Activated CD4-positive, alpha-beta T cell treated with anti-CD3 and anti-CD28 coated beads, Interleukin-2, Interleukin-6, amounts not matched to agents 100 ng/mL and 50 ng/mL, durations not matched to agents 16 hours and 8 hours (primary cell): Measurements from ENCODE around the gene PDPN.
"Not testable (repeated sequence)": the region's sequence is repeated elsewhere in the genome, so short reads cannot be mapped to it uniquely, and the experiment has no call there.

Experiments used
- DNase-seq: peaks from one replicate; pipeline ENCODE4 v3.0.0-alpha.2; 2020

PDPN gene

GRCh38 chr1:13583595-13583965, at the start of gene PDPN:
Gene PDPN, plus strand, starts transcription at chr1:13583832. Its CDS starts 202 bp downstream, at chr1:13584034.
- DNase-seq, result no peak

GRCh38 chr1:13535227-13535626, 48.4 kb upstream of the PDPN start:
- no peak for DNase-seq

DNA sequence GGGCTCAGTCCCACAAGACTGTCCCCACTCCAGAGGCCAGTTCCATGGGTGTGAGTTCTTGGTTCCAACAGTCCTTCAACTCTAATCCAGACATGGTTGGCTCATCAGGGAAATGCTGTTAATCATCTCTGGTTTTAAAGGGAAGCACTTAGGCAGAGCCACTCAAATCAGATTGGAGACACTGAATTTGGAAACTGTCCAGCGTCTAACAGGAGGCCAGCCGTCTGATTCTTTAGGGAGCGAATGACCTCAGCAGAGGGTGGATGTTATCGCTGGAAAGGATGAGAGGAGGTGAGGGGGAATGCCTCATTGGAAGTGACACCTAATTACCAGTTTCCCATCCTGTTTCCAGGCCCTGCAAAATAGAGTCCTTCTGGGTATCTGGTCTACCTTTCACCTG, 47.1 kb upstream of the PDPN start:
- DNase-seq, result no peak

GRCh38 chr1:13538832-13539231, 44.8 kb upstream of the PDPN start:
- no peak for DNase-seq

- no peak for DNase-seq
Measured at GRCh38 chr1:13539683-13540082, 43.9 kb upstream of the PDPN start.

GRCh38 chr1:13540866-13541265, 42.8 kb upstream of the PDPN start:
- DNase-seq, result no peak

DNA sequence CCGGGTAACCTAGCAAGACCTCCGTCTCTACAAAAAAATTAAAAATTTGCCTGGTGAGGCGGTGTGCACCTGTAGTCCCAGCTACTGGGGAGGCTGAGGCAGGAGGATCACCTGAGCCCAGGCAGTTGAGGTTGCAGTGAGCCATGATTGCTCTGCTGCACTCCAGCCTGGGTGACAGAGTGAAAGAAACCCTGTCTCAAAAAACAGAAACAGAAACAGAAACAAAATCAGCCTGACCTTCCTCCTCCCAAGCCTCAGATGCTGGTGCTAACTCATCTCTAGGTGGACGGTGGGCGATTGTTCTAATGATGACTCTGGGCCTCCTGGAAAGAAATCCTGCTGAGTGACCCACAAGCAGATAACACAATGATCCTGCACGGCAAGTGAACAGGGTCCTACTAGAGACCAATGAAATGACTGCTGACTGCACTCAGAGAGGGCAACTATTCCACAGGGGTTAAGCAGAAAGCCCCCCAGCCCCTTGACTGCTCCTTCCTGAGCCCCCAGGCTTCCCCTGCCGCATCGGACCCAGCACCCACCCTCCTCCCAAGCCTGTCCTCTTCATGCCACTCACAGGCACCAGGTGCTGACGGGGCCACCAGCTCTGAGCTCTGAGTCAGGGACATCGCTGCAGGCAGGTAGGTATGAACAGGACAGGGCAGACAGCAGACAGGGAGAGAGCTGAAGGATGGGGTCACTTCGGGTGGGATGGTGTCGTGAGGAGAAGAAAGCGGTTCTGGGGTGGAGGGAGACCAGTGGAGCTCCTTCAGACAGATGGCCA, 42.0 kb upstream of the PDPN start:
- no peak for DNase-seq

GRCh38 chr1:13543451-13544220, 40.0 kb upstream of the PDPN start:
- DNase-seq, result no peak

DNA sequence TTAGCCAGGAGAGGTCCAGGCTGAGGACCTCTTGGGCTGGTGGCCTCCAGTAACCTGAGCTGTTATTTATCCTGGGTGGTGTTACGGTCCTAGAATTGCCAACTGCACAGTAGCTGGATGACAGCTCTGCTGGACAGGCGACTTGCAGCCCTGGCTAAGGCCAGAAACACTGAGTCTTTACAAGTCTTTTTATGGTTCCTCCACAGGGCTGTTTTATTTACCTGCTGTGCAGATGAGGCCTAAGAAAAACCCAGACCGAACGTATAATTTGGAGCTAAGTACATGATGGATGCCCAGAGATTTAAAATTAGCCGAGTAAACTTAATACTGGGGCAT, 39.4 kb upstream of the PDPN start:
- DNase-seq, result no peak

DNA sequence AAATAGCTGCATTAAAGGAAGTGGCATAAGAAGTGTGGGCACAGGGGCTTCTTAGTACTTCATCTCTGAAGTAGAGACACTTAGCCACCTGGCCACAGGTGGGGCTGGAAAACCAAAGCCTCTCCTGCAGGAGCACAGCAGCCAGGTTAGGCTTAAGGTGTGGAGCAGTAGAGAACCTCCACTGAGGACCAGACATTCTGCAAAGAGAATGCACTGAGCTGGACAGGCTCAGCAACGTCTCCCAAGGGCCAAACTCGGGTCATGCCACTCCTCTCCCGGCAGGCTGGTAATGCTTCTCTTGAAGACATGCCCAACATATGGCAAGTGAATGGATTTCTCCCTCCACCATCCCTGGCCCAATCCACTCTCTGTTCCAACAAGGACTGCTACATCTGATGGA, 36.8 kb upstream of the PDPN start:
- DNase-seq, result no peak

GRCh38 chr1:13548281-13548680, 35.4 kb upstream of the PDPN start:
- no peak for DNase-seq

DNA sequence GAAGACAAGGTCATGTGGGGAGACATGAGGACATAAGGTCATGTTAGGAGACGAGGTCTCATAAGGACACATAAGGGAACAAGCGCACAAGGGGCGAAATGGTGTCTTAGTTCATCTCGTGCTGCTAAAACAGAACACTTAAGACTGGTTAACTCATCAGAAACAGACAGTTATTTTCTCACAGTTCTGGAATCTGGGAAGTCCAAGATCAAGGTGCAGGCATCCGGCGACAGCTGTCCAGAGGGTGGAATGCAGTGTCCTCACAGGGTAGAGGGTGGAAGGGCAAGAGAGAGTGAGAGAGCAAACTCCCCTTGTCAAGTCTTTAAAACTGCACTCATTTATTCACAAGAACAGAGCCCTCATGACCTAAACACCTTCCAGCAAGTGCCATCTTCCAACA, 34.6 kb upstream of the PDPN start:
- DNase-seq, result no peak

GRCh38 chr1:13549521-13549920, 34.1 kb upstream of the PDPN start:
- DNase-seq, result no peak

GRCh38 chr1:13550663-13551062, 33.0 kb upstream of the PDPN start:
- DNase-seq, result no peak

- no peak for DNase-seq
Measured at GRCh38 chr1:13554798-13555197, 28.8 kb upstream of the PDPN start.

GRCh38 chr1:13556224-13556764, 27.3 kb upstream of the PDPN start:
- no peak for DNase-seq

- DNase-seq, result no peak
Measured at GRCh38 chr1:13560541-13560940, 23.1 kb upstream of the PDPN start.

DNA sequence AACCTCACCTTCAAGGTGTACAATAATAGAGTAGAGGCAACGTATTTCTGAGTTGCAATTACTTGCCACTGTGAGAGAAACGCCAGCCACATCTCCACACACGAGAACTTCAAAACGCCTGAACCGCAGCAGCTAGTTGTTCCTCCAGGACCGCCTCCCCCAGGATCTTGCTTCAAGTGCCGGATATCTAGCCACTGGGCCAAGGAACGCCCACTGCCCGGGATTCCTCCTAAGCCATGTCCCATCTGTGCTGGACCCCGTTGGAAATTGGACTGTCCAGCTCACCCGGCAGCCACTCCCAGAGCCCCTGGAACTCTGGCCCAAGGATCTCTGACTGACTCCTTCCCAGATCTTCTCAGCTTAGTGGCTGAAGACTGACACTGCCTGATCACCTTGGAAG, 20.7 kb upstream of the PDPN start:
- DNase-seq, result not testable (repeated sequence)

DNA sequence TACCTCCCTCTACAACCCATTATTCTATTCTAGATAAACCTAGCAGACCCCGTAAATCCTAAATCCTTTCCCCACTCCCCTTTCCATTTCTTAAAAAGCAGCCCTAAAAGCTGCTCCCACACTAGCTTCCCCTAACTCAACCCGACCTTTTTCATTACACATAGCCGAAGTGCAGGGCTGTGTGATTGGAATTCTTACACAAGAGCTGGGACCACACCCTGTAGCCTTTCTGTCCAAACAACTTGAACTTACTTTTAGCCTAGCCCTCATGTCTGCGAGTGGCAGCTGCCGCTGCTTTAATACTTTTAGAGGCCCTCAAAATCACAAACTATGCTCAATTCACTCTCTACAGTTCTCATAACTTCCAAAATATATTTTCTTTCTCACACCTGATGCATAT, 19.6 kb upstream of the PDPN start:
- DNase-seq, result no peak

GRCh38 chr1:13570435-13570834, 13.2 kb upstream of the PDPN start:
- DNase-seq, result not testable (repeated sequence)

GRCh38 chr1:13570924-13571323, 12.7 kb upstream of the PDPN start:
- peak; percentile 15 for DNase-seq

DNA sequence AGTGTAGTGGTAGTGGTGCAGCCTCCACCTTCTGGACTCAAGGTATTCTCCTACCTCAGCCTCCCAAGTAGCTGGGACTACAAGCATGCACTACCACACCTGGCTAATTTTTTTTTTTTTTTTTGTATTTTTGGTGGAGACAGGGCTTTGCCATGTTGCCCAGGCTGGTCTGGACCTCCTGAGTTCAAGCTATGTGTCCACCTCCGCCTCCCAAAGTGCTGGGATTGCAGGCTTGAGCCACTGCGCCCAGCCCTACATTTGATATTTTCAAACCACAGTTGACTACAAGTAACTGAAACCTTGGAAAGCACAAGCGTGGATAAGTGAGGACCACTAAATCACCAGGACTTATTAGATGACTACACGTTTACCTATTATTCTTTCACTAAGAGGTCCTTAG, 10.0 kb upstream of the PDPN start:
- no peak for DNase-seq

- no peak for DNase-seq
Measured at GRCh38 chr1:13576926-13577325, 6.7 kb upstream of the PDPN start.

DNA sequence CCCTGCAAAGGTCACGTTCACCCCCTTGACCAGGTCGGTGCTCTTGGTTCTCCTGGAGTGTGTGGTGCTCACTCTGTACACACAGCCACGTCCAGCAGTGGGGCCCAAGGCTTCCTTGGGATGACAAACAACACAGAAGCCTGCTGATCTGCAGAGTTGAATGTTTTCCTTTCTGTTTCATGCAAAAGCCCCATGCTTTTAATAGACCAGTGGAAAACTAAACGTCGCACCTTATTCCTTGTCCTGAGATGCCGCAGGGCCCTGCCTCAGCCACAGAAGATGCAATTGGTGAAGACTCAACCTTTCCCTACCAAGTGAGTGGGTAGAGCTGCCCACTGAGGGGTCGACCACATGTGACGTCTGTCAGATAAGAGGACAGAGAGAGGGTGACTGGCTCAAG, 5.8 kb upstream of the PDPN start:
- no peak for DNase-seq
